Measurements from ENCODE around the gene ARRDC2. TPM values are rescaled to one million over a fixed set of nuclear protein-coding genes. Genes with fewer than 3 reads are reported as not detected.

The ARRDC2 gene
- total RNA-seq, 1 donor from 2014 or later, result 54.5 TPM

DNA sequence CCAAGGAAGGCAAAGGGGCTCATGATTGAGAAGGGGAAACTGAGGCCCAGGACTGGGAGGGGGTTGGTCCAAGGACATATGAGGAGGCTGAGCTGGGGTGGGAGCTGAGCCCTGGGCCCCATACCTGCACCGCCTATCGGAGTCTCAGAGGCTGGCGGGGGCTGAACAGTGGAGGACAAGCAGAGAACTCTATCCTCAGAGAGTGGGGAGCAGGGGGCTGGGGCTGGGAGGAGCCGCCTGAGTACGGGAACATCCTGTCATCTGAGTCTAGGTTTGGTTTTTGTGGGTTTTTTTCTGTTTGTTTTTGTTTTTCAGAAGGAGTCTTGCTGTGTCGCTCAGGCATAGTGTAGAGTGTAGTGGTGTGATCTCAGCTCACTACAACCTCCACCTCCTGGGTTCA, 6.2 kb downstream of the ARRDC2 start:
- H3K27ac ChIP-seq, result peak overlapping the region; percentile 46
- peaks cover 37% of the 10 kb centered on the region for H3K4me1 ChIP-seq
- H3K4me3 ChIP-seq, result no peak overlapping the region
- intact Hi-C loops (cut with DNase I), result no loop called here
- no peaks in the 10 kb centered on the region for H3K9me3 ChIP-seq
- no peak for TF ChIP-seq POLR2AphosphoS5 (IDR thresholded peaks at IDR 0.05; ENCODE audit: insufficient read depth in 1 of 2, low read depth in 1 of 2)
- no peak for TF ChIP-seq CTCF (IDR thresholded peaks at IDR 0.05)
- no peak for TF ChIP-seq POLR2A (IDR thresholded peaks at IDR 0.05)
- peaks cover 0 to 42% of the 10 kb centered on the region in 2 donors for H3K36me3 ChIP-seq
- H3K27me3 ChIP-seq, result no peaks in the 10 kb centered on the region
- no peak for DNase-seq (ENCODE audit: extremely low spot score in 2 of 2)

DNA sequence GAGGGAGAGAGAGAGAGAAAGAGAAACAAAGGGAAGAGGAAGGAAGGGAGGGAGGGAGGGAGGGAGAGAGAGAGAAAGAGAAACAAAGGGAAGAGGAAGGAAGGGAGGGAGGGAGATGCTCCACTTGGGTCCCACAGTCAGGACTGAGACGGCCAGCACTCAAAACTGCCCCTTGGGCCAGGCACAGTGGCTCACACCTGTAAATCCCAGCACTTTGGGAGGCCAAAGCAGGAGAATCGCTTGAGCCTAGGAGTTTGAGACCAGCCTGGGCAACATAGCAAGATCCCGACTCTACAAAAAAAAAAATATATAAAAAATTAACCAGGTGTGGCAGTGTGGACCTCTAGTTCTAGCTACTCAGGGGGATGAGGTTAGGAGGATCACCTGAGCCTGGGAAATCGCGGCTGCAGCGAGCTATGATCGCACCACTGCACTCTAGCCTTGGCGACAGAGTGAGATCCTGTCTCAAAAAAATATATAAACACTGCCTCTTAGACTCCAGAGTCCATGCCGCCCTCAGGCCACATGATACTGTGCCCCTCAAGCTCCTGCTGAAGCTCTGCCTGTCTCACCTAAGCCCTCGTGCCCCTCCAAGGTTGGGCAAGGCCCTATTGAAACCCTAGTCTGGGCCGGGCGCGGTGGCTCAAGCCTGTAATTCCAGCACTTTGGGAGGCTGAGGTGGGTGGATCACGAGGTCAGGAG, 8.4 kb downstream of the ARRDC2 start:
- Histone ChIP-seq H3K9me3 (no peaks in the 10 kb centered on the region), H3K4me1 (peaks cover 37% of the 10 kb centered on the region), H3K27ac (peak overlapping the region; percentile 46), H3K27me3 (no peaks in the 10 kb centered on the region), H3K4me3 (no peak overlapping the region), H3K36me3 (peaks cover 0 to 21% of the 10 kb centered on the region in 2 donors)
- intact Hi-C loops (cut with DNase I), result no loop called here
- DNase-seq (ENCODE audit: extremely low spot score in 2 of 2), result no peak
- TF ChIP-seq POLR2A (IDR thresholded peaks at IDR 0.05), result no peak
- no peak for TF ChIP-seq CTCF (IDR thresholded peaks at IDR 0.05)
- no peak for TF ChIP-seq POLR2AphosphoS5 (IDR thresholded peaks at IDR 0.05; ENCODE audit: insufficient read depth in 1 of 2, low read depth in 1 of 2)

- peaks cover 48% of the 10 kb centered on the region for H3K4me1 ChIP-seq
- H3K9me3 ChIP-seq, result no peaks in the 10 kb centered on the region
- intact Hi-C loops (cut with DNase I), result no loop called here
- H3K36me3 ChIP-seq, result peaks cover 0 to 17% of the 10 kb centered on the region in 2 donors
- no peaks in the 10 kb centered on the region for H3K27me3 ChIP-seq
- TF ChIP-seq POLR2A (IDR thresholded peaks at IDR 0.05) (no peak), POLR2AphosphoS5 (IDR thresholded peaks at IDR 0.05; ENCODE audit: insufficient read depth in 1 of 2, low read depth in 1 of 2) (peak in 1 of 2 donors; percentile 63), CTCF (IDR thresholded peaks at IDR 0.05) (no peak)
- H3K4me3 ChIP-seq, result no peak overlapping the region
- no peak for DNase-seq (ENCODE audit: extremely low spot score in 2 of 2)
- H3K27ac ChIP-seq, result peak overlapping the region; percentile 46
Observed at GRCh38 chr19:18017275-18018083, 9.5 kb downstream of the ARRDC2 start.

- no peaks in the 10 kb centered on the region for H3K36me3 ChIP-seq
- peak overlapping the region; percentile 87 for H3K27ac ChIP-seq
- TF ChIP-seq POLR2AphosphoS5 (IDR thresholded peaks at IDR 0.05; ENCODE audit: insufficient read depth in 1 of 2, low read depth in 1 of 2) (peak in 1 of 2 donors; percentile 62), CTCF (IDR thresholded peaks at IDR 0.05) (no peak)
- H3K4me1 ChIP-seq, result peaks cover 59% of the 10 kb centered on the region
- H3K27me3 ChIP-seq, result no peaks in the 10 kb centered on the region
- H3K9me3 ChIP-seq, result no peaks in the 10 kb centered on the region
- H3K4me3 ChIP-seq, result no peak overlapping the region
- DNase-seq (ENCODE audit: extremely low spot score in 2 of 2), result peak in 1 of 2 donors; percentile 88
- intact Hi-C loops (cut with DNase I), result no loop called here
Observed at GRCh38 chr19:18020212-18021085, 12.5 kb downstream of the ARRDC2 start.

All from vagina (tissue), 2 donors.